NCI-H510A treated with DMSO at 0.1 percent for 48 hours (cell line): ENCODE measurements around the gene ERCC6L2.

Experiments used
- DNase-seq: peaks from one replicate; lab custom pipeline; 2025; lab: John Stamatoyannopoulos, UW

Gene ERCC6L2

DNA sequence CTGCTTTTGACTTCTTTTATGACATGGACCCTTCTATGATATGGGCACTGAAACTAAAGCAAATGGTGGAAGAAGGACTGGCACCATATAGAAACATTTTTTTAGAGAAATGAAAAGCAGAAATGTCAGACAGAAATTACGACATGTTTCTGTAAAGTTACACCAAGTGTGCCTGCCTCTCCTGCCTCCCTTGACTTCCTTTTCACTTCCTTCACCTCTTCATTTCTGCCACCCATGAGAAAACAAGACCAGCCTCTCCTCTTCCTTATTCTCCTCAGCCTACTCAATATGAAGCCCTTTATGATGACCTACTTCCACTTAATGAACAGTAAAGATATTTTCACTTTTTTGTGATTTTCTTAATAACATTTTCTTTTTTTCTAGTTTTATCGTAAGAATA, 44.5 kb downstream of the ERCC6L2 start:
- no peak for DNase-seq

DNA sequence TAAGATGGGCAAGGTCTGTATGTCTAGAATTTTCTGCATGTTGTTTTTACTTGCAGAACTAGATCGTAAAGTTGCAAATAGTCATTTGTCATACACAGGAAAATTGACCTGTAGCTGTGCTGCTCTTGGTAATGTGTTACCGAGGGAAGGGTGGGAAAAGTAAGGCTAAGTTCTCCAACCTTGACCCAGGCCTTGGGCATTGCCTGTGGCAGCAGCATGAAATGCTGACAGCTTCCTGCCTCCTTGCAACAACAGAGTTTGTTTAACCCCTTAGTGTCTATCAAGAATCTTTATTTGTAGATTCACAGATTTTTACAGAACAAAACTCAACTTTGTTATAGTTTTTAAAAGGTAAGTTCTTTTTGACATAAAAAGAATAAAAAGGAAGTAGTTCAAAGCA, 48.3 kb downstream of the ERCC6L2 start:
- DNase-seq: no peak

DNA sequence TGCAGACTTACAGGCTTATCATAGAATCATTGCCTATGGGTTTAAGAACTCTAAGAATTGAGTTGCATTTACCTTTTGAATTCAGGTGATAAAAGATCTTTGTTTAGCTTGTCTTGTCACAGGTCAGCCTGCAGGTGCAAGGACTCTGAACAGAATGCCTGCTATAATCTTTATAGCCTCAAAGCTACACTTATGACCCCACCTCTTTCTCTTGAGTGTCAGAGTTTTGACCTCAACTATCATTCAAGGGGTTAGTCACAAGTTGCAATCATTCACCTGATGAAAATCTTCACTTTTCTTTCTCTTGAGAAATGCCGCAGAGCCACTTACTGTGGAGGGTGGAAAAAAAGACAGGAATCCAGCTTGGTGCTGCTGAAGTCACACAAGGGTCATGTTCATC, 49.5 kb downstream of the ERCC6L2 start:
- no peak for DNase-seq

DNA sequence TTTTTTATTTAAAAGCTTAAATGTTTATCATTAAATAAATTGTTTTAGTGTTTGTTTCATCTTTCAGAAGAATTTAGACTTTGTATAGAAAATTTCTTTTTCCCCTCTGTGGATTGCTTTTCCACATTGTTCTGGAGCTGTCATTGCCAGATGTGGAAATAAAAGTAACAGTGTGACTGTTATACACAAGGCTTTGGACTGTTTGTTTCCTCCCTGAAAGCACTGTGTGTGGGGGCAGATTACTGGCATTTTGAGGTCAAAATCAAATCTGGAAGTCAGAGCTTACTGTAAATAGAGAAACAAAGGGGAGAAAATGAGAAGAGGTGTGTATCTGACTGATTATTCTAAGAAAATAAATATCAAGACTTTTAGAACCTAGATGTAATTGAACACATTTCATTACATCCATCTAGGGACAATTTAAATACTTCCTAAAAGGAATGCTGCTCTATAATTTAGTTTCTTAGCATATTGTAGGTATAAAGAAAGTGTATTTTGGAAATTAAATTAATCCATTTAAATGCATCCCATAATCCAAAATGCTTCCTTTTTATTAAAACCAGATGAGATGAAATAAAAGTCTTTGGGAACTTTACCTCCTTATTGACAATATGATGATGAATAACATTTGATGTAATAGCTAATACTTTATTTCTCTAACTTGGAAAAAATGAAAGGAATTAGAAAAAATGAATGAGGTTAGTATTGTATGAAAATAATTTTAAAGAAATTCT, 51.9 kb downstream of the ERCC6L2 start:
- no peak for DNase-seq

DNA sequence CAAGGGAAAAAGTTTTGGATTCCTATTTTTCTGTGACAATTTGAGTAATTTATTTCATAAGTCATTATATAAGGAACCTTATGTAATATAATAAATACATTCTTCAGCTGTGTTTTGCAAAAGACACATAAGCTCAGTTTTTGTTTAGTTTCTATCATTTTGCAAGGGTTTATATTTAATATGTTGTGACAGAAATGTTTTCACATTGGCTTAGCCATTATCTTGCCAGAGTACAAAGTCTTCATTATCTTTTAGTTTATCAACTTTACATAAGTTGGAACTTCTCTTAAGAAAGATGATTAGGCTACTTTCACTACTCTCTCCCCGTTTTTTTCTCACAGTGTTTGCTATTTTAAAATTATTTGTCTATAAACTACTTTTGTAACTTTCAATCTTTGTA, 54.8 kb downstream of the ERCC6L2 start:
- no peak for DNase-seq

DNA sequence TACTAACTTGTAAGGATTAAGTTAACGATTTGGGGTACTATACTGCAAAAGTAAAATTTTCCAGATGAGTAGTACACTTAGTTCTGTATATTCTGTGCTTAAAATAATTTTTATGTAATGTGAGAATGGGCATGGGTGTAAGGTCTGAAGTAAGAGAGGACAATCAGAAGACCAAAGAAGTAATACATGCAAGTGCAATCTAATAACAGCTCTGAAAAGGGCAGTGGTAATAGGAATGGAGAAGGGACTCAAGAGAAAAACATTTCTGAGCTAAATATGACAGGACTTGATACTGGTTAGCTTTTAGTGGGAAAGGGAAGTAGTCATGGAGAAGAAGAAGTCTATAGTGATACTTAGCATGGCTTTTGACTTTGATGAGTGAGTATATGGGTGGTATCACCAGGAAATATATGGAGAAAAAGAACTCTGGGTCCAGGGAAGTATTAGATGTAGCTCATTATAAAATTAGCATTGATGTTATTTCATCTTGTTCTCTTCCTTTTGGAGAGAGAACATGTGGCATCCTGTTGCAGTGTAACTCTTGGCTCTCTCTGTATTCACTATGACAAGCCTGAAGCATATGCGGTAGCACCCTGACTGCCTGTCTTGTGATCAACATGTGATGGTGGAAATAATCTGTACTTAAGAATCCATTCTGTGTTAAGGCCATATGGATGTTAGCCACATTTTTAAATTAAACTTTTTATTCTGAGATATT, 60.5 kb downstream of the ERCC6L2 start:
- DNase-seq: no peak

DNA sequence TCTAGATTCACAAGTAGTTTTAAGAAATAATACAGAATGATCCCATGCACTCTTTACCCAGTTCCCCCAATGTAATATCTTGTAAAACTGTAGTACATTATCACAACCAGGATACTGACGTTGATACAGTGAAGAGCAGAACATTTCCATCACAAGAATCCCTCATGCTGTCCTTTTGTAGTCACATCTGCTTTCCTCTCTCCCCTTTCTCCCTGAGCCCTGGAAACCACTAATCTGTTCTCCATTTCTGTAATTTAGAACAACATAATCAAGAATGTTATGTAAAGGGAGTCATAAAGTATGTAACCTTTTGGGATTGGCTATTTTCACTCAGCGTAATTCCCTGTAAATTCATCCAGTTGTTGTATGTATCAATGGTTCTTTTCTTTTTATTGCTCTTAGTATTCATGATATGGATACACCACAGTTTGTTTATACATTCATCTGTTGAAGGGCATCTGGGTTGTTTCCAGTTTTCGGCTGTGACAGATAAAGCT, 61.1 kb downstream of the ERCC6L2 start:
- DNase-seq: no peak

DNA sequence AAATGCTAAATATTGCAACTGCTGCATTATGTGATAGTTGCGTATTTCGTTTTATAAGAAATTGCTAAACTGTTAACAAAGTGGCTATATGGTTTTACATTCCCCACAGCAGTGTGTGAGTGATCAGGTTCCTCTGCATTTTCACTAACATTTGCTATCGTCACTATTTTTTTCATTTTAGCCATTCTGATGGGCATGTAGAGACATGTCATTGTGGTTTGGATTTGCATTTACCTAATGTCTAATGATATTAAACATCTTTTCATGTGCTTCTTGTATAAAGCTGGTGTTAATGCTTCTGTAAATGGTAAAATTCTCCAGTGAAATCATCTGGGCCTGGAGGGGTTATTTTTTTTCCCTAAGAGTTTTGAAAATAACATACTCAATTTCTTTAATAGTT, 61.6 kb downstream of the ERCC6L2 start:
- no peak for DNase-seq

DNA sequence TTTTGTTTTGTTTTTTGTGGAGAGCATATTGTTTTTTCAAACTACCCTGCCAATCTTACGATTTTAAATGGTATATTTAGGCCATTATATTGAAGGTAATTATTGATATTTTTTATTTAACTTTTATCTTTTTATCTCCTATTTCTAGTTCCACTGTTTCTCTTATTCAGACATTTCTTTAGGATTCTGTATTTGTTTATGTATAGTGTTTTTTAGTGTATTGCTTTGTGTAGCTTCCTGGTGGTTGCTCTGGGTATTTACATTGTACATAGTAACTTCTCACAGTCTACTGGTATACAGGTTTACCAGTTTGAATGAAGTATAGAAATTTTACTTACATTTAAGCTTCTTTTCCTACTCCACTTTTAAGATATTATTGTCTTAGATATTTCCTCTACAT, 63.2 kb downstream of the ERCC6L2 start:
- DNase-seq: no peak

DNA sequence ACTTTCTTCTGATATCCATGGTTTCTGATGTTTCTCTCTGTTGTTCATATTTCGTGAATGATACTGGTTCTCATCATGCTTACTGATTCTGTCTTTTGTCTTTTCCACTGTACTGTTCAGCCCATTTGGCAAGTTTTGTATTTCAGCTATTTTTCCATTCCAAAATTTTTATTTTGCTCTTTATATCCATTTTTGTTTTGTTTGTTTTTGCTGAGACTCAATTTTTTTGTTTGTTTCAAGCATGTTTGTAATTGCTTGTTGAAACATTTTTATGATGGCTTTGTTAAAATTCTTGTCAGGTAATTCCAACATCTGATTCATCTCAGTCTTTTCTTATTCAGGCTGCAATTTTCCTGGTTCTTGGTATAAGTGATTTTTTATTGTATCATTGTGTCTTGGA, 64.0 kb downstream of the ERCC6L2 start:
- DNase-seq: no peak

DNA sequence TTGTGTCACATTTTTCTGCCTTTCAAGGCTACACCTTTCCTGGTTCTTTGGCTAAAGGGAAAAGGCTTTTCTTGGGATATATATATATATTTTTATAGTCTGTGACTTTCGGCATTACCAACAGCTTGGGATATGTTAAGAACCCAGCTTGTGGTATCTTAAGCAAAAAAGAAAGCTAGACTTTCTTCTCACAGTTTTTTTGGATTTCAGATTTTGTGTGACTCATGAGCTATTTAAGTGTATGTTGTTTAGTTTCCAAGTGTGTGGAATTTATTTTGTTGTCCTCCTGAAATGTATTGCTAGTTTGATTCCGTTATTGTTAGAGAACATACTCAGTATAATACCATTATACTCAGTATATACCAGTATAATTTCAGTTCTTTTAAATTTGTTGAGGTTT, 64.8 kb downstream of the ERCC6L2 start:
- DNase-seq: no peak

DNA sequence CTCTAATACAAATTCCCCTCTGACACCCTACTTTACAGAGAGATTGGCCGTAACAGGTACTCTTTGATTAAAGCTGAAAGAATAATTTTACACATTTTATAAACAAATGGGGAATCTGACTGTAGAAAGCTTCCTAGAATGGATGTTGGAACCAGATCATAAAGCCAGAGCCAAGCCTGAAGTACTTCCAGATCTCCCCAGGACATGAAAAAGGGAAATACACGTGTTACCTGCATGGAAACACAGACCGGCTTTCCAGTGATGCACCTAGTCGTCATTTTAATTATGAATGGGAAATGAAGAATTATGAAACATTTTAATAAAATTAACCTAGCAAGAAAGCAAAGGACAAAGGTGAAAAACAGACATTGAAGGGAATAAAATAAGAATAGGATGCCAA, 66.5 kb downstream of the ERCC6L2 start:
- no peak for DNase-seq

DNA sequence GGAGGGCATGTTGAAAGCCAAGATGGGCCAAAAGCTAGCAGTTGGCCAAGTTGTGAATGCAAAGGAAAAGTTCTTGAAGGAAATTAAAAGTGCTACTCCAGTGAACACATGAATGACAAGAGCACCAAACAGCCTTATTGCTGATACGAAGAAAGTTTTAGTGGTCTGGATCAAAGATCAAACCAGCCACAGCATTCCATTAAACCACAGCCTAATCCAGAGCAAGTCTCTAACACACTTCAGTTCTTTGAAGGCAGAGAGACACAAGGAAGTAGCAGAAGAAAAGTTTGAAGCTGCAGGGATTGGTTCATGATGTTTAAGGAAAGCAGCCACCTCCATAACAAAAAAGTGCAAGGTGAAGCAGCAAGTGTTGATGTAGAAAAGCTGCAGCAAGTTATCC, 71.6 kb downstream of the ERCC6L2 start:
- DNase-seq: no peak

DNA sequence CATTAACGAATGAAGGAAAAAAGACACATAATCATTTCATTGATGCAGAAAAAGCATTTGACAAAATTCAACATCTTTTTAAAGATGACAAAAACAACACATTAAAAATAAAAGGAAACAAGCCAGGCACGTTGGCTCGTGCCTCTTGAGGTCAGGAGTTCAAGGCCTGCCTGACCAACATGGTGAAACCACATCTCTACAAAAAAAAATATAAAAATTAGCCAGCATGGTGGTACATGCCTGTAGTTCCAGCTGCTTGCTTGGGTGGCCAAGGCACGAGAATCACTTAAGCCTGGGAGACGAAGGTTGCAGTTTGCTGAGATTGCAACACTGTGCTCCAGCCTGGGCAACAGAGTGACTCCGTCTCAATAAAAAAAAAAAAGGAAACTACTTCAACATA, 77.0 kb downstream of the ERCC6L2 start:
- no peak for DNase-seq

DNA sequence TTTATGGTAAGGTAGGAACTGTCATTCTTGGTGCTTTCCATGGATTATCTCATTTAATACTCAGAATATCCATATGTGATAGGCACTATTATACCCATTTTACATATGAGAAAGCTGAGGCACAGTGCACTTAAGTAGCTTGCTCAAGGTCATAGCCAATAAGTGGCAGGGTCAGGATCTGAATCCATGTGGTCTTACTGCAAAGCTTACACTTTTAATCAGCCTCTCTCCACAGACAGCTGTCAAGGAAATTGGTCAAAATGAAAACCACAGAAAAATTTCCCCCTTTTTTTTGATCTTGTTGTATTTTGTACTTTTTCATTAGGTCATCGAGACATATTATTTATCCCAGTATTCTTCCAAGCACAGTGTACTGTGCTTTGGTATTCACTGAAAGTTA, 78.5 kb downstream of the ERCC6L2 start:
- no peak for DNase-seq

DNA sequence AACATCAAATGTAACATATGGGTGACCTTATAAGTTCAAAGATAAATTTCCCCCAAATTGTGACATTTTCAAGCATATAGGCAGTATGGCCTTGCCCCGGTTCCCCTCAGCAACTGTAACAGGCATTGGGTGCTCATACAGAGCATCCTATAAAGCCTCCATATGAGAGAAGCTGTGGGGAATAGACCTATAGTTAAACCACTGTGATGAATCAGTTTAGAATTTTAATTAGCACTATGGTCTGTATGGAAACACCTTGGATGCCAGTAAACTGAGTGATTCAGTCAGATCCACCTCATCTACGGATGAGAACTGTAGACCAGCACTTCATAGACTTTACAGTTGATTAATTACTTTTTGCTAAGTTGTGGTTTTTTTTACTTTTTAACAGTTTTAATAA, 79.4 kb downstream of the ERCC6L2 start:
- DNase-seq: no peak

DNA sequence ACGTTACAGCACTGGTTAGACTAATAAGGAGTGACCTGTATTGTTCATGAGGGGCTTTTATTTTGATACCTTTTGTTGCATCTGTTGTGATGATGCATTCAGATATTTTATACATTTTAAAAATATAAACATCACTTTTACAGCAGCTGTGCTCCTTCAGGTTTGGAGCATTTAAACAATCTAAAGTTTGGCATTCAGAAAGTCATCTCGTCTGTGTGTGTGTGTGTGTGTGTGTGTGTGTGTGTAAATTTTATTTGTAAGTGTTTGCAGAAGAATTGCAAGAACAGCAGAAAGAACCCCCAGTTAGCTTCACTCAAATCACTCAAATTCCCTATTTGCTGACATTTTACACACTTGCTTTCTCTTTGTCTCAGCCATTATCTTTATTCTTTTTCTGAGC, 87.4 kb downstream of the ERCC6L2 start:
- no peak for DNase-seq

DNA sequence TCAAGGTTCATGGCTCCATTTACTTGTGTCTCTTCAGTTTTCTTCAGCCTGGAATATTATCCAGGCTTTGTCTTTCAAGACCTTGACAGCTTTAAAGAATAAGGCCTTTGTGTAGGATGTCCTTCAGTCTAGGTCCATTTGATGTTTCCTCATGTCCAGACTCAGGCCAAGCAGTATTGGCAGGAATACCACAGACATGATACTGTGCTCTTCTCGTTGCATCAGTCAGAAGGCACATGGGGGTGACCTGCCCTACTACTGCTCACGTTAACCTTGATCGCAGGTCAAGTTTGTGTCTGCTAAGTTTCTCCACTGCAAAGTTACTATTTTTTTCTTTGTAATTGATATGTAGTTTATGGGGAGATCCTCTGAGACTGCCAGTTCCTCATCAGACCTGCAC, 88.2 kb downstream of the ERCC6L2 start:
- DNase-seq: no peak

DNA sequence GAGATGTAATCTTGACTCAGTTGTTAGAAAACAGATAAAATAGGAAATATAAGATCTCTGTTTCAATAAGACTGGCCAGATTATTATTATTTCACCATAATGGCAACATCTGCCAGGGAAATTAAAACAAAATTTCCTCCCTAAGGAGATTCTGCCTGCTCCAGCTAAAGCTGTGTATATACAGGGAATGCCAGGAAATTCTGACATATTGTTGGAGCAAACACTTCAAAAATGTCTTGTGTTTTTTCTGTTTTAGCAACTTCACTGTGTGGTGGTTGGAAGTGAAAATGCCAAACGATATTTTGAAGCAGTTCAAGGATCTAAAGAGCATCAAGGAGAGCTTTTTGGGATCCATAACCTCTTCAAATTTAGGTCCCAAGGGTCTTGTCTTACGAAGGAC, 90.8 kb downstream of the ERCC6L2 start:
- no peak for DNase-seq

DNA sequence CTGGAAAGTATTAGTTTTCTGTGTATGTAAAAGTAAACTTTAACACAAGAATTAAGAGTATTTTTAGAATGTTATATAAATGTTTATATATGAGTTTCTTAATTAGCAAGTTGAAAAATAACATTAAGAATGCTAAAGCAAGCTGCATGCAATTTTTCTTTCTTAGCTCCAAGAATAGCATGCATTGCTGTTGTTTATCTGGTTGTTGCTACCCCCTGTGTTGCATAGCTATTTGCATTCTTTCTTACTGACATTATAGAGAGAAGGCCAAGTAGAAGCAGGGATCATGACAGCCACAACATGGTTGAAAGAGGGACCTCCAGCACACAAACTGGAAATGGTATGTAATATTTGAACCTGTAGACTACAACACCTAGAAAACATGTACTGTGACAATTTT, 94.8 kb downstream of the ERCC6L2 start:
- no peak for DNase-seq

DNA sequence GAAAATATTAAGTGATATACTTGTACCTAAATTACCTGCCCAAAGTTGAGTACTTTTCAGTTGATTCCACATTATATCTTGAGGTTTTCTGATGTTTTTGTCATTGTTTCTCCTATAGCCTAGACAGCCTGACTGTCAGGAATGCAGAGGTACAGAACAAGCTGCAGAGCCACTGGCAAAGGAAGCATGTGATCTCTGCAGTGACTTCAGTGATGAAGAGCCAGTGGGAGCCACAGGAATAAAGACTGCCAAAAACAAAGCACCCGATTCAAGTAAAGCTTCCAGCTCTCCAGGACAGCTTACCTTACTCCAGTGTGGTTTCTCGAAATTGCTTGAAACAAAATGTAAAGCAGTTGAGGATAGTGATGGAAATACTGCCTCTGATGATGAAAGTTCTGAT, 96.3 kb downstream of the ERCC6L2 start:
- DNase-seq: no peak

DNA sequence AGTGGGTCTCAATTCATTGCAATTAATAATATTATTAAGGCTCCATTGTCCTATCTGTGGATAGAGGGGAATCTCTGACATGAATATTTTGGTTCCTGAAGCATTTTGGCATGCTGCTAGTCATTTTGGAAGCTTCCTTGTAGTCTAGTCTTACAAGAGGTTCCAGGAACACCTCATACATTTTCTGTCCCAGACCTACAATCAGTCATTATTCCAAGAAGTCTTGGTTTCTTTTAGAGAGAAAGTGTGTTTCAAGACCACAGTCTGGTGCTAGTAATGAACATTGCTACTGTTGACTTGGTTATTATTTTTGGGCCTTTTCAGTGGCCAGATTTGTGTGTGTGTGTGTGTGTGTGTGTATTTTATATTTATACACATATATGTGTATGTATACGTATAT, 98.9 kb downstream of the ERCC6L2 start:
- DNase-seq: no peak

DNA sequence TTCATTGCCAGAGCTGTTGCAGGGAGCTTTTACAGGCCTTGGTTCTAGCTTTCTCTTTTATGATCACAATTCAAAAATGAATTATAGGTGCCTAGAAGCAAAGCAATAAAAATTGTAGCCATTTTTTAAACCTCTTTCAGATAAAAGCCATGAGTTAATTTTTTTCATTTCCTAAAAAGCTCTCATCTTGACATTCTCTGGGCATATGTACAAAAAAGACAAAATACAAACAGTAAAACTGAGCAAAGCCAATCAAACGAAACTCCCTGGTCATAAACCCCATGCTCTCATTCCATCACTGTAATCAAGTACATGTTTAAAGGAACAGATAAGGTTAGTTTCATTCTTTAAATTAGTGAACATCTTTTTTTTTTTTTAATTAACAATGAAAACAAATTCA, 101.9 kb downstream of the ERCC6L2 start:
- DNase-seq: no peak

DNA sequence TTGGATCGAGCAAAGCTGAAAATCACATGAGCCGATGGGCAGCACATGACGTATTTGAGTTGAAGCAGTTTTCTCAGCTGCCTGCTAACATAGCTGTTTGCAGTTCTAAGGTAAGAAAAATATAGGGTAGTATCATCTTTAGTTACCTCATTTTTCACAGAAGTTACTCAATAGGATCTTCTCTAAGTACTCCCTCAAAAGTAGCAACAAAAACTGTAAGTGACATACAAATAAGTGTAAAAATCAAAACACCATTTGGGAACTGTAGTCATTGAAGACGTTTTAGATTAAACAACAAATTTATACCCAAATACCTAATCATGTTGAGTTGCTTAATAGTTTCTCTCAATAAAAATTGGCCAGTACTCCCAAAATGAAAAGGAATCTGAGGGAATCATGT, 102.6 kb downstream of the ERCC6L2 start:
- no peak for DNase-seq
